ENCODE results near the gene ANK3.

ANK3 gene

GRCh38 chr10:60099998-60100747, 289.5 kb downstream of the ANK3 start:
- H3K4me3 ChIP-seq (ENCODE audit: control insufficient read depth, low read depth, low read length) = no peak overlapping the region
- TF ChIP-seq, protein P1, sequence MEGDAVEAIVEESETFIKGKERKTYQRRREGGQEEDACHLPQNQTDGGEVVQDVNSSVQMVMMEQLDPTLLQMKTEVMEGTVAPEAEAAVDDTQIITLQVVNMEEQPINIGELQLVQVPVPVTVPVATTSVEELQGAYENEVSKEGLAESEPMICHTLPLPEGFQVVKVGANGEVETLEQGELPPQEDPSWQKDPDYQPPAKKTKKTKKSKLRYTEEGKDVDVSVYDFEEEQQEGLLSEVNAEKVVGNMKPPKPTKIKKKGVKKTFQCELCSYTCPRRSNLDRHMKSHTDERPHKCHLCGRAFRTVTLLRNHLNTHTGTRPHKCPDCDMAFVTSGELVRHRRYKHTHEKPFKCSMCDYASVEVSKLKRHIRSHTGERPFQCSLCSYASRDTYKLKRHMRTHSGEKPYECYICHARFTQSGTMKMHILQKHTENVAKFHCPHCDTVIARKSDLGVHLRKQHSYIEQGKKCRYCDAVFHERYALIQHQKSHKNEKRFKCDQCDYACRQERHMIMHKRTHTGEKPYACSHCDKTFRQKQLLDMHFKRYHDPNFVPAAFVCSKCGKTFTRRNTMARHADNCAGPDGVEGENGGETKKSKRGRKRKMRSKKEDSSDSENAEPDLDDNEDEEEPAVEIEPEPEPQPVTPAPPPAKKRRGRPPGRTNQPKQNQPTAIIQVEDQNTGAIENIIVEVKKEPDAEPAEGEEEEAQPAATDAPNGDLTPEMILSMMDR (IDR thresholded peaks at IDR 0.05; ENCODE audit: control insufficient read depth, insufficient read depth, low read depth, low read length, missing control alignments) = peak; percentile 50
- peak; percentile 25 for DNase-seq (ENCODE audit: low read depth)

- H3K4me3 ChIP-seq (ENCODE audit: control insufficient read depth, low read depth, low read length) = no peak overlapping the region
- no peak for DNase-seq (ENCODE audit: low read depth)
Measured at GRCh38 chr10:60098677-60099601, 290.7 kb downstream of the ANK3 start.

DNA sequence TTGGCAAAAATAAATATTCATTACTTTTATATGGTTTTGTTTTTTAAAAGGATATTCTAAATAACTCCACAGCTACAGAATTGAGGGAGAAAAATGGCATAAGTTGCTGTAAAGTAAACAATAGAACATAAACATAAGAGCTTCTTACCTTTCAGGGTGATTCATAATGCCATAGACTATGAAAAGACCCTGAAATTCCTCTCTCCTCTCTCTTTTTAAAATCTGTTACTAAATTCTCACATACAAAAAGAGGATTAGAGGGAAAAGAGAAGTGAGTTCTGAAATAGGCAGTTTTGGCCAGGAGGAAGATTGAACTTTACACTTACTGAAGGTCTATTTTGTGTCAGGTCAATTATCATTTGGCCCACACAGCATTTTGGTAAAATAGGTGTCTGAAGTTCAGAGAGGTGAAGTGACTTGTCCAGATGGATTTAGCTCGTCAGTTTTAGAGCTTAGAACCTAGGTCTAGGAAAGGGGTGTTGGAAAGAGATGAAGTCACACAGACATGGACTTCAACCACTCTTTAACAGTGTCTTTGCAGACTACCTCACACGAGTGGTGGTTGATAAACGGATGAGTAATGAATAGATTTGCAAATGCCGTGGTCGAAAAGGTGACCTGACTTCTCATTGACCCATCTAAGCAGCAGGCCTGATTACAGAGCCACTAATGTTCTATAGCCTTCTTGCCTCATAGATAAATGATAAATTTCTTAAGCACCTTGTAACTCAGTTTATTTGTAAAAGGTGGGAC, 292.7 kb downstream of the ANK3 start:
- DNase-seq (ENCODE audit: low read depth) = no peak
- H3K4me3 ChIP-seq (ENCODE audit: control insufficient read depth, low read depth, low read length) = no peak overlapping the region
- TF ChIP-seq, protein P1 (IDR thresholded peaks at IDR 0.05; ENCODE audit: control insufficient read depth, insufficient read depth, low read depth, low read length, missing control alignments) = no peak

More at GRCh38 chr10:60098677-60099601, 290.7 kb downstream of the ANK3 start:
- TF ChIP-seq, protein P1 (IDR thresholded peaks at IDR 0.05; ENCODE audit: control insufficient read depth, insufficient read depth, low read depth, low read length, missing control alignments) = peak; percentile 40

GRCh38 chr10:60093317-60093716, 296.4 kb downstream of the ANK3 start:
- no peak for DNase-seq (ENCODE audit: low read depth)
- TF ChIP-seq, protein P1 (IDR thresholded peaks at IDR 0.05; ENCODE audit: control insufficient read depth, insufficient read depth, low read depth, low read length, missing control alignments) = no peak
- H3K4me3 ChIP-seq (ENCODE audit: control insufficient read depth, low read depth, low read length) = no peak overlapping the region

DNA sequence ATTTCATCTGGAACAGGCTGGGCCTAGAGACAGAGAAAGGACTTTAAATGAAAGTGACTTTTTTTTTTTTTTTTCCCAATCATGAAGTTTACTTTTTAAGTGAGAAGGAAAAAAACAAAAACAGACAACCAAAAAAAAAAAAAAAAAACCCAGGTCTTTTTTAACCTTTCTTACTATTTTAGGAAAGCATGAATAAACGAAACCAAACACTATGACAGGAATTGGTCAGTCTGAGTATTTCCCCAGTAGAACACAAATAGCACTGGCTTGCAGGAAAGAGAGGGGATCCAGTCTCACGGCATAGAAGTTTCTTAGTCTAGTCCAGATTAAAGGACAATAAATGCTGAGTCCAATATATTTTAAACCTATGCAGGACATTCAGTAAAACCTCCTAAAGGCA, 302.8 kb downstream of the ANK3 start:
- TF ChIP-seq, protein P1 (IDR thresholded peaks at IDR 0.05; ENCODE audit: control insufficient read depth, insufficient read depth, low read depth, low read length, missing control alignments) = no peak
- H3K4me3 ChIP-seq (ENCODE audit: control insufficient read depth, low read depth, low read length) = no peak overlapping the region
- no peak for DNase-seq (ENCODE audit: low read depth)

GRCh38 chr10:60086421-60086820, 303.3 kb downstream of the ANK3 start:
- no peak for DNase-seq (ENCODE audit: low read depth)
- TF ChIP-seq, protein P1 (IDR thresholded peaks at IDR 0.05; ENCODE audit: control insufficient read depth, insufficient read depth, low read depth, low read length, missing control alignments) = no peak
- H3K4me3 ChIP-seq (ENCODE audit: control insufficient read depth, low read depth, low read length) = no peak overlapping the region

Data from AG09309 (cell line).